Activated naive CD8-positive, alpha-beta T cell treated with anti-CD3 and anti-CD28 coated beads, Interleukin-2, amount 50 U/mL, for 16 hours (primary cell): Measurements from ENCODE around the gene SLC24A3.

ENCODE experiments used
- DNase-seq: peaks from one replicate; pipeline ENCODE4 v3.0.0-alpha.2; 2020; ENCODE audit warnings: low read depth, low spot score

SLC24A3 gene

GRCh38 chr20:19710336-19711120 lies 498.1 kb downstream of the SLC24A3 start:
- DNase-seq = no peak

- no peak for DNase-seq
Observed at GRCh38 chr20:19711126-19711525, 498.7 kb downstream of the SLC24A3 start.

- no peak for DNase-seq
Observed at GRCh38 chr20:19712721-19713260, 500.3 kb downstream of the SLC24A3 start.

DNA sequence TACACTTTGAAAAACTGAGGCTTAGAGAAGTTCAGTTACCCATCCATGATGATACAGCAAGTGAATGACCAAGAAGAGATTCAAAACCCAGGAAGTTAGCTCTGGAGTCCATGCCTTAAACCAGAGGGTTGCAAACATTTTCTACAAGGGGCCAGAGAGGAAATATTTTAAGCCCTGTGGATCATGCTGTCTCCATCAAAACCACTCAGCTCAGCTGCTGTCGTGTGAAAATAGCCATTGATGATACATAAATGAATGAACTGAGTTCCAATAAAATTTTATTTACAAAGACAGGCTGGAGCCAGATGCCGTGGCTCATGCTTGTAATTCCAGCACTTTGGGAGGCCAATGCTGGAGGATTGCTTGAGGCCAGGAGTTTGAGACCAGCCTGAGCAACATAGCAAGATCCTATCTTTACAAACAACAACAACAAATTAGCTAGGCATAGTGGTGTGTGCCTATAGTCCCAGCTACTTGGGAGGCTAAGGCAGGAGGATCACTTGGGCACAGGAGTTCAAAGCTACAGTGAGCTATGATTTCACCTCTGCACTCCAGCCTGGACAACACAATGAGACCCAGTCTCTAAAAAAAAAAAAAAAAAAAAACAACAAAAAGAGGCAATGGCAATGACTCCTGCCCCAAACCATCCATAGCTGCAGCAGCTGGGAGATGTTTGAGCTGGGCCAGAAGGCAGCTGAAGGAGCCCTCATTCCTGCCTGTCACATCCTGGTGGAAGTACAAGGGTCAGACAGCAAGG lies 501.6 kb downstream of the SLC24A3 start:
- no peak for DNase-seq

DNA sequence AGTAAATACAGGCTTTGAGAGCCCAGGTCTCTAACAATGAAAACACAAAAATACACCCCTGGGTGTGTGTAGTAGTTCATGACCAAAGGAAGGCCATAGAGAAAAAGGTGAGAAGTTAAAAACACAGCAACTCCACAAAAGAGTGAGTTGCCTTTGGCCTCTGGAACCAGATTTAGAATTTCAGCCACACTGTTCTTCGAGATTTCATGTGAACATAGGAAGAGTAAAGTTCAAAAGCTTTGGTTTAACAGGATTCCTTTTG lies 502.1 kb downstream of the SLC24A3 start:
- DNase-seq = no peak

- DNase-seq = no peak
Observed at GRCh38 chr20:19715986-19716385, 503.5 kb downstream of the SLC24A3 start.

DNA sequence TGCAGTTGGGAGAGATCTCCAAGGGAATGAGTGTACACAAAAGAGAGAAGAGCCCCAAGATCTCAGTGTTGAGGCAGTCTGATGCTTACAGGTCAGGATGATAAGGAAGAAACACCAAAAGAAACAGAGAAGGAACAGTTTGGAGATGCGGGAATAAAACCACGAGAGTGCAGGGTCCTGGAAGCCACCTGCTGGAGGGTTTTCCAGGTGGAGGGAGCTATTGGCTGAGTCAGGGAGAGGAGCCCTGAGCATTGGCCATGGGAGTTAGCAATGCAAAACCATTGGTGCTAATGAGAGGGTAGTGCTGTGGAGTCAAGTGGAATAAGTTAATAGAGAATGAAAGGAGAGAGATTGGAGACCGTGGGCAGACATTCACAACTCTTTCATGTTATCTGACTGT lies 506.4 kb downstream of the SLC24A3 start:
- no peak for DNase-seq

- DNase-seq = no peak
Observed at GRCh38 chr20:19720991-19721390, 508.5 kb downstream of the SLC24A3 start.

DNA sequence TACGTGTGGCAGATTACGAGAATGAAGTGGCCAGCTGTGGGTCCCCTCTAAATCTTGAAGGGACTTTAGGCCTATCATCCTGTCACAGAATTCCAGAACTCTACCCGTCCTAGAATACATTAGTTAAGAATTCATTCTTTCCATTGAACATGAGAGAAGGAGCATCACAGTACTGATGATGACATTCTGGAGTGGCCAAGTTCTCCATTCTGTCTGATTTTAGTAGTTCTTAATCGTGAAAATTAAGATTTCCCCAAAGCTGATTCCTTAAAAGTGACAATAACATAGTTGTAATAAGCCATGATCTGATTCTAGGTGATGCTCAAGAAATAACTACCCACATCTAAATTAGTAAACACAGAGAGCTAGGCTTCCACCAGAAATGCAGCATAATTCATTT lies 510.6 kb downstream of the SLC24A3 start:
- DNase-seq = no peak

GRCh38 chr20:19723813-19724430 lies 511.5 kb downstream of the SLC24A3 start:
- no peak for DNase-seq

GRCh38 chr20:19725373-19725772 lies 512.9 kb downstream of the SLC24A3 start:
- no peak for DNase-seq

- no peak for DNase-seq
Observed at GRCh38 chr20:19725814-19726525, 513.5 kb downstream of the SLC24A3 start.

GRCh38 chr20:19727251-19727847 lies 514.9 kb downstream of the SLC24A3 start:
- no peak for DNase-seq

- DNase-seq = no peak
Observed at GRCh38 chr20:19729672-19730071, 517.2 kb downstream of the SLC24A3 start.

DNA sequence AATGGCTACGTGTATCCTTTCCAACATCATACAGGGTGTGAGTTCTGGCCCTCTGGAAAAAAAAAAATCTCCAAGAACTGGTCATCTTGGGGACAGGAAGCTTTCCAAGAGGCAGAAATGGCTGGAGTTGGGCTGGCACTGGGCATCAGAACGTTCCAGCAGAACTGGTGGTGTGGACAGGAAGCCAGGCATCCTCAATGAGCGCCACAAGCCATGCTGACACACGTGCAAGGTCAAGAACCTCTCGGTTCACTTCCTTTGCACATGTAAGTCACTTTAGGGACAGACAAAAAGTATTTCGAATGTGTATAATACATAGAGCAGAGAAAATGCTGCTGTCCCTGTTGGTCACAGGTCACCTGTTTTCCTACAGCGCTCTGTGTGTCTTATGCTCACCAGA lies 518.3 kb downstream of the SLC24A3 start:
- no peak for DNase-seq

DNA sequence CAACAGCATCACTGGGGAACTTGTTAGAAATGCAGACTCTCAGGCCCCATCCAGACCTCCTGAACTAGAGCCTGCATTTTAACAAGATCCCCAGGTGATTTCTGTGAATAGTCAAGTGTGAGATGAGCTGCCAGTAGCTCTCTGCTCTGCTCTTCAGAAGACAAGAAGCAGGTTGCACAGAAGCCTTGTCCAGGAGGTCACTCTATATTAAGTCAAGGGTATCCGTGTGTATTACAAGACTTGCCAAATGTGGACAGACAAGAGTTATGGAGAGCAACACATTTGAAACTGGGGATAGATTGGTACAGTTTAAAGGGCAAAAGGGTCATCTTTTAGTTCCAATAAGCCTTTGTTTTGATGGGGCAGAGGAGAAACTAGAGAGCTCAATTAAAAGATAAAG lies 522.4 kb downstream of the SLC24A3 start:
- DNase-seq = no peak

GRCh38 chr20:19735446-19735845 lies 523.0 kb downstream of the SLC24A3 start:
- DNase-seq = no peak

DNA sequence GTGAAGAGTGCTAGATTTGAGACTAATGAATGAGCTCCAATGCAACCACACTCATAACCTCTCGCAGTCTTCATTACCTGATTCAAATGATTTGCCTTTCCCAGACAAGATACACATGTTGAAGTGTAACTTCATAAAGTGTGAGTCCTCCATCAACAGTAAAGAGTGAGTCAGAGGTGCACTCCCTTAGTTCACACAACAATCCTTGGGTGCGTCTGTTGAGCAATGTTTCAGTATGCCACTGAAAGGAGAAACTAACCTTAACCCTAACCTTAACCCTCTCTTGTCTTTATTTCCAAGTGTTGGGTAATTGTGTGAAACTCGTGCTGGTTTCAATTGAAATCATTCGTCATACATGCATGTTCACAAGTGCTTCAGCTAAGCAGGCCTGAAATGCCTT lies 524.6 kb downstream of the SLC24A3 start:
- no peak for DNase-seq

GRCh38 chr20:19738951-19739350 lies 526.5 kb downstream of the SLC24A3 start:
- no peak for DNase-seq

DNA sequence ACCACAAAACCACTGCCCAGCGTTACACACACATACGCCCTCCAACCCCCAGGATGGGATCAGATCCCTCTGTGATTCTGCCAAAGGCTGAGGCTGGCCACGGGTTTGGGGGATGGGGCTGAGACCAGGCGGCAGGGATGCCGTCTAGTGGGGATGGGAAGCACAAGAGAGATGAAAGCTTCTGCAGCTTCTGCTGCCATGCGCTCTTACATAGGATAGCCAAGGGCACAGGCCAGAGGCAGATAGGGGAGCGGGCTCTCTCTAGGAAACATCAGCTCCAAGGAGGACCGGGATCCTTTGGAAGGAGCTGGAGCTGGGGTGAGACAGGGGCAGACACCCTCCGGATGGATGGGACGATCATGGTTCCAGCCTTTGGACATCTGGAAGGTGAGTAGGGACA lies 526.9 kb downstream of the SLC24A3 start:
- DNase-seq = no peak

GRCh38 chr20:19740512-19740911 lies 528.1 kb downstream of the SLC24A3 start:
- no peak for DNase-seq

GRCh38 chr20:19741924-19742323 lies 529.5 kb downstream of the SLC24A3 start:
- no peak for DNase-seq
